GM12891 (cell line): ENCODE measurements around the gene C16orf89.

Experiments
- PAX5 ChIP-seq: IDR thresholded peaks from 2 replicates; pipeline ENCODE4 v1.6.1; 2011; ENCODE audit warnings: low read length, moderate library complexity, mild to moderate bottlenecking; ENCODE audit not compliant: insufficient read depth, severe bottlenecking
- POLR2A ChIP-seq: IDR thresholded peaks from 2 replicates; pipeline ENCODE4 v1.6.1; 2011; ENCODE audit warnings: low read depth, low read length, control low read depth
- POLR2AphosphoS5 ChIP-seq: IDR thresholded peaks from 2 replicates; pipeline ENCODE4 v1.6.1; 2011; ENCODE audit warnings: low read depth, low read length, control low read depth
- POU2F2 ChIP-seq: IDR thresholded peaks from 2 replicates; pipeline ENCODE4 v1.6.1; 2011; ENCODE audit warnings: low read depth, mild to moderate bottlenecking, control low read depth, low read length, moderate library complexity
- SPI1 ChIP-seq: IDR thresholded peaks from 2 replicates; pipeline ENCODE4 v1.6.1; 2011; ENCODE audit warnings: low read depth, low read length, control low read depth
- TAF1 ChIP-seq: IDR thresholded peaks from 2 replicates; pipeline ENCODE4 v1.6.1; 2011; ENCODE audit warnings: low read depth, low read length, control low read depth

DNA sequence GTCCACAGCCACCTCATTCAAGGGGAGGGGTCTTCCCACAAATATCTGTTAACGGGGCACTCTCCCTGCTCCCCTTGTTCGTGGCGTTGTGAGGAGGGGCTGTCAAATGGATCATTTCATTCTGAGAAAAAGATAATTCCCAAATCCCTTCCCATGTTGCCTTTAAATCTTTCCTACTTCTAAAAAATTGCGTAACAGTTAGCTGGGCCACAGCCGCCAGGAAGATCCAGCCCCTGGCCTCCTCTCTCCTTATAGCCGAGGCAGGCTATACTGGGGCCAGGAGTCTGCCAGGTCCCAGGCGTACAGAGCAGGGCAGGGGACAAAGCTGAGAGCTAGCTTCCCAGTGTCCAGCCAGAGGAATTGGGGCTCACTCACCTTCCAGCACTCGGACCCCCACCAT, 430 bp downstream of the C16orf89 start:
- TF ChIP-seq POLR2A (no peak), POLR2AphosphoS5 (no peak), TAF1 (no peak), POU2F2 (no peak), SPI1 (no peak), PAX5 (no peak)
